Activated CD8-positive, alpha-beta memory T cell treated with anti-CD3 and anti-CD28 coated beads, Interleukin-2, amount 10 ng/mL, durations not matched to agents 7 days and 5 days (primary cell): ENCODE data around the gene ALKBH3. TPM values are rescaled to one million over a fixed set of nuclear protein-coding genes. Genes with fewer than 3 reads are reported as not detected.

Experiments used
- ATAC-seq: fragments of 150-1000 bp; cut with Tn5 transposase; one replicate; pipeline ENCODE4 v1.10.0; 2021; ENCODE audit warnings: moderate library complexity
- CTCF ChIA-PET: fragments of 350-600 bp; sonication (Branson Sonifier 250); formaldehyde crosslinking; loops from one replicate; lab custom pipeline; 2021; ENCODE audit warnings: antibody characterized with exemption; lab: Charles Lee
- DNase-seq: peaks from one replicate; pipeline ENCODE4 v3.0.0-alpha.2; 2020
- H3K27ac Mint-ChIP-seq: one replicate; pipeline ENCODE4 v1.8.0; 2021; ENCODE audit warnings: mild to moderate bottlenecking, mixed read lengths
- H3K27me3 Mint-ChIP-seq: one replicate; pipeline ENCODE4 v1.8.0; 2021; ENCODE audit warnings: mixed read lengths
- H3K36me3 Mint-ChIP-seq: one replicate; pipeline ENCODE4 v1.8.0; 2021; ENCODE audit warnings: mild to moderate bottlenecking, mixed read lengths
- H3K4me1 Mint-ChIP-seq: one replicate; pipeline ENCODE4 v1.8.0; 2021; ENCODE audit warnings: mixed read lengths
- H3K4me3 Mint-ChIP-seq: one replicate; pipeline ENCODE4 v1.8.0; 2021; ENCODE audit warnings: mild to moderate bottlenecking, moderate library complexity, mixed read lengths
- H3K9me3 Mint-ChIP-seq: one replicate; pipeline ENCODE4 v1.8.0; 2022; ENCODE audit warnings: low read depth, mixed read lengths
- total RNA-seq, 2 experiments: library from RNA; stranded (reverse); gene quantifications; one replicate each; pipeline ENCODE4 v1.2.3, GENCODE V29; 2021

Gene ALKBH3
- total RNA-seq, 2 experiments from 2014 or later = 32.5 to 35.4 TPM

DNA sequence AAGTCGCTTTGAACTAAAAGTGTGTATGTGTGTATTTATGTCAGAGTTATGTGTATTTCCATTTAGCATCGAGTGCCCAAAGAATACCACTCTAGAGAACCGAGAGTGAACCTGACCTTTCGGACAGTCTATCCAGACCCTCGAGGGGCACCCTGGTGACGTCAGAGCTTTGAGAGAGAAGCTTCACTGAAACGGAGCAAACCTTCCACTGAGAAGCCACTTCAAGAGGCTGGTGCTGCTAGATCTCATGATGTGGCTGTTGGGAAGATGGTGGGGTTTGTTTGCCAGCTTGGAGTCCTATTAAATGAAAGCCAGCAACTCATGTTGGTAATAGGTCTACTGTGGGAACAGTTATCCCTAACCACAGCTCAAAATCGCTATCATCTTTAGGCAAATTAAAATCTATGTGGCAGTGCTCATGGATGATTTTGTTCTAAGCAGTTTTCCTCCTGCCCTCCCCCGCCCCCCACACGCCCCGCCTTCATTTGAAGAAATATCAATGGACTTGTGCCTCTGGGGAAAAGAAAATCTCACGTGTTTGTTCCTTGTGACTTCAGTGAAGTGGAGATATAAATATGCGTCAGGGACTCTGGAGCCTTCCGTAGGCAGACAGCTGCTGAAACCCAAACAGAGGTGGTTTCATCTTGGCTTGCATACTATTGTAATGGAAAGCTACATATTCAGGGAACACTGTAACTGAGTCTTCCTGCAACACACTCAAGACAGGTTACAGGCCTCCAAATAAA, 39.4 kb downstream of the ALKBH3 start:
- ATAC-seq = no peak
- Mint-ChIP-seq H3K4me1 (peaks cover 10% of the 10 kb centered on the region), H3K27me3 (no peaks in the 10 kb centered on the region), H3K27ac (no peak overlapping the region), H3K36me3 (peaks cover 14% of the 10 kb centered on the region), H3K9me3 (no peaks in the 10 kb centered on the region), H3K4me3 (no peak overlapping the region)
- no peak for DNase-seq
- CTCF ChIA-PET = interaction anchor here (1.5 to 1.6 kb wide), 2 partner anchors 11 to 30 kb away, joined by 3 to 4 read pairs; no protein-coding TSS in a partner anchor

- CTCF ChIA-PET = interaction anchor here (1.6 to 2.8 kb wide), 2 partner anchors 12 to 22 kb away, joined by 3 to 7 read pairs; partner anchors contain the start of gene C11orf96
- H3K27me3 Mint-ChIP-seq = no peaks in the 10 kb centered on the region
- ATAC-seq (peak; percentile 65), DNase-seq (no peak)
- H3K27ac Mint-ChIP-seq = peak overlapping the region; percentile 23
- H3K4me1 Mint-ChIP-seq = peaks cover 10% of the 10 kb centered on the region
- H3K36me3 Mint-ChIP-seq = peaks cover 14% of the 10 kb centered on the region
- H3K9me3 Mint-ChIP-seq = no peaks in the 10 kb centered on the region
- H3K4me3 Mint-ChIP-seq = no peak overlapping the region
Observed at GRCh38 chr11:43920598-43921419, 40.2 kb downstream of the ALKBH3 start.

- Mint-ChIP-seq H3K27ac (no peak overlapping the region), H3K4me3 (no peak overlapping the region), H3K27me3 (no peaks in the 10 kb centered on the region), H3K4me1 (peaks cover 10% of the 10 kb centered on the region), H3K9me3 (no peaks in the 10 kb centered on the region), H3K36me3 (peaks cover 14% of the 10 kb centered on the region)
- CTCF ChIA-PET = interaction anchor here (0.7 to 2.8 kb wide), 2 partner anchors 21 to 32 kb away, joined by 3 to 7 read pairs; partner anchors contain the start of gene C11orf96
- no peak for ATAC-seq
- DNase-seq = no peak
Observed at GRCh38 chr11:43921561-43922294, 41.1 kb downstream of the ALKBH3 start.

DNA sequence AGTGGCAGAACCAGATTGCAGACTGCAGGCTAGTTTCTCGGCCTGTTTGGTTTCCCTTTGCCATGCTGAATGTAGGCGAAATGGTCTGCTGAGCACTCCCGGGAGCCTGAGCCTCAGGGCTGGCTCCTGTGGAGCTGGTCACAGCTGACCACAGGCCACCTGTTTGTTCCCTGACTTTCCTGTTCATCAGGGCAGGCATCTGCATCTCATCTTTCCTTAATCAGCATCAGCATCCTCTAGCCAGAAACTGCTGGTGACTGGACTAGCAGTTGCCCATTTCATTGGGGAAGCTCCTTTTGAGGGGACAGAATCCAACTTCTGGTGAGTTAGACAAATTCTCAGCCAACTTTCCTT, 41.6 kb downstream of the ALKBH3 start:
- Mint-ChIP-seq H3K4me1 (peaks cover 10% of the 10 kb centered on the region), H3K27me3 (no peaks in the 10 kb centered on the region), H3K27ac (no peak overlapping the region), H3K4me3 (no peak overlapping the region), H3K9me3 (no peaks in the 10 kb centered on the region), H3K36me3 (peaks cover 14% of the 10 kb centered on the region)
- CTCF ChIA-PET = interaction anchor here (0.7 to 2.8 kb wide), 2 partner anchors 21 to 33 kb away, joined by 3 to 7 read pairs; partner anchors contain the start of gene C11orf96
- ATAC-seq (no peak), DNase-seq (no peak)

- Mint-ChIP-seq H3K4me3 (no peak overlapping the region), H3K4me1 (peaks cover 10% of the 10 kb centered on the region), H3K27me3 (no peaks in the 10 kb centered on the region), H3K9me3 (no peaks in the 10 kb centered on the region), H3K27ac (no peak overlapping the region), H3K36me3 (peaks cover 14% of the 10 kb centered on the region)
- ATAC-seq (no peak), DNase-seq (no peak)
- CTCF ChIA-PET = interaction anchor here (2.8 kb wide), 1 partner anchor 20 kb away, joined by 7 read pairs; the partner anchor contains the start of gene C11orf96
Observed at GRCh38 chr11:43922744-43923405, 42.2 kb downstream of the ALKBH3 start.

GRCh38 chr11:43923406-43924111, 42.9 kb downstream of the ALKBH3 start:
- Mint-ChIP-seq H3K27ac (no peak overlapping the region), H3K36me3 (peaks cover 13% of the 10 kb centered on the region), H3K9me3 (no peaks in the 10 kb centered on the region), H3K4me1 (peaks cover 10% of the 10 kb centered on the region), H3K27me3 (no peaks in the 10 kb centered on the region), H3K4me3 (no peak overlapping the region)
- DNase-seq (no peak), ATAC-seq (no peak)
- CTCF ChIA-PET = interaction anchor here (2.8 kb wide), 1 partner anchor 20 kb away, joined by 7 read pairs; the partner anchor contains the start of gene C11orf96

DNA sequence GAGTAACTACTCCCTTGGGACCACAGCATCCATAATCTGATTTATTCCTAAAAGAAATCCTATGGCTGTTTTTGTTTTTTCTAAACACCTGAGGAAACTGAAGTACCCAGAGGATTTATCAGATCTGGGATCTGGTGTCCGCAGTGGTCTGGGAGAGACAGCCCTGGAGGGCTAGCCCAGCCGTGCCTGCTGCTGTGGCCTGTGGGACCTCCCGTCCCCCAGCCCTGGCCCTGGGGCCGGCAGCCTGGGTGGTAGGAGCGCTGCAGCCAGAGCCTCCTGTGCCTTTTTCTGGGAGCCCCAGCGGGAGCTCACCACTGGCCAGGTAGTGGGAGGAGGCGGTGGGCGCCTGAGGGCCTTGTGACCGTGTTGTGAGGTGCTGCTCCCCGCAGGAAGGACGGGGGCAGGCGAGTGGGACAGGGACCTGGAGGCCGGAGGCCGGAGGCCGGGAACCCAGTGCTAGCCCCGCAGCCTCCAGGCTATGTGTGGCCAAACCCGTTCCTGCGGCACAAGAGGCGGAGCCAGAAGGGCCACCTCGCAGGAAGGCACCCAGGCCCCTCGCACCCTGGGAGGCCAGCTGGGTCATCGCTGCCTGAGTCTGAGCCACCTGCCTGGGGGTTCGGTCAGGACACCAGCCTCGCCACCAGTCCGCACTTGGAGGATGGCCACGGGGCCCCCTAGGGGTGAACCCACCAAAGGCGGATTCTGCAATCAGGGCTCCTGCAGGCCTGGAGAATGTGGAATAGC, 43.7 kb downstream of the ALKBH3 start:
- ATAC-seq = no peak
- Mint-ChIP-seq H3K4me1 (peaks cover 10% of the 10 kb centered on the region), H3K36me3 (peaks cover 9% of the 10 kb centered on the region), H3K9me3 (no peaks in the 10 kb centered on the region), H3K27me3 (no peaks in the 10 kb centered on the region), H3K4me3 (no peak overlapping the region), H3K27ac (no peak overlapping the region)
- CTCF ChIA-PET = interaction anchor here (2.8 kb wide), 1 partner anchor 19 kb away, joined by 7 read pairs; the partner anchor contains the start of gene C11orf96
- DNase-seq = no peak

DNA sequence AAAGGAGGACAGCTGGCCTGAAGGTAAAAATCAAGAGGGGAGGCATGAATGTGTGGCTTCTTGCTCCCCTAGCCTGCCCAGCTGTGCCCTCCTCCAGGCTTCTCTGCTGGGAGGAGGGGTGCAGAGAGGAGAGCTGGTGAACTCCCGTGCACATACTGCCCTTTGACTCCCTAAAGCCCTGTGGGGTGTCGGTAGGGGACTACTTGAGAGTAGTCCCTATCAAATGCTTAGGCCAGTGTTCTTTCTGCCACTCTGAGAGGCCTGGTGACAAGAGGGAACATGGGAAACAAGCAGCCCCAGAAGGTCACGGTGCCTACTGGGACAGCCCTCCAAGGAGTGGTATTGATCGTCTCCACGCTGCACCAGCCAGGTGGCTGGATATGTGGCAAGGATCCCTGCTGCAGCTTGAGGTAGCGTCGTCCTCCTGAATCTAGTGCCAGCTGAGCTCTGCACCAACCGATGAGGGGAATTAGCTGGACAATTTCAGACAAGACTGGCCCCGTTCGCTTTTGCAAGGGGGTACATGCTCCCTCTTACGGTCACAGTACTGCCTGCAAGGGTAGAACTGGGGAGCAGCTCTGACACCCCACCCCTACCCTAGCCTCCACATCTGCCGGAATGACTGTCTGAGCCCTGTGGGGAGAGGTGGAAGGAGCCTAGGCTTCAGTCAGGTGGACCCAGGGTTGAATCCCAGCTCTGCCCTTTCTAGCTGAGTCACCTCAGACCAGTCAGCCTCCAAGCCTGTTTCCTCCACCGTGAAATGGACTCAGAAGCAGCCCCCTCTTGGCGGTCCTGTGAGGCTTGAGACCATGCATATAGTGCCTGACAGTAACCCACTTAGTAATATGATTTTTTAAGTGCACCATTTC, 44.7 kb downstream of the ALKBH3 start:
- CTCF ChIA-PET = no interaction called here
- no peak overlapping the region for H3K27ac Mint-ChIP-seq
- H3K4me1 Mint-ChIP-seq = peaks cover 9% of the 10 kb centered on the region
- peaks cover 2% of the 10 kb centered on the region for H3K36me3 Mint-ChIP-seq
- no peaks in the 10 kb centered on the region for H3K9me3 Mint-ChIP-seq
- no peak for ATAC-seq
- no peak overlapping the region for H3K4me3 Mint-ChIP-seq
- H3K27me3 Mint-ChIP-seq = no peaks in the 10 kb centered on the region
- DNase-seq = no peak

GRCh38 chr11:43925932-43926505, 45.4 kb downstream of the ALKBH3 start:
- Mint-ChIP-seq H3K4me1 (peaks cover 8% of the 10 kb centered on the region), H3K4me3 (no peak overlapping the region), H3K27me3 (no peaks in the 10 kb centered on the region), H3K27ac (no peak overlapping the region), H3K9me3 (no peaks in the 10 kb centered on the region), H3K36me3 (no peaks in the 10 kb centered on the region)
- ATAC-seq (no peak), DNase-seq (no peak)
- CTCF ChIA-PET = no interaction called here

DNA sequence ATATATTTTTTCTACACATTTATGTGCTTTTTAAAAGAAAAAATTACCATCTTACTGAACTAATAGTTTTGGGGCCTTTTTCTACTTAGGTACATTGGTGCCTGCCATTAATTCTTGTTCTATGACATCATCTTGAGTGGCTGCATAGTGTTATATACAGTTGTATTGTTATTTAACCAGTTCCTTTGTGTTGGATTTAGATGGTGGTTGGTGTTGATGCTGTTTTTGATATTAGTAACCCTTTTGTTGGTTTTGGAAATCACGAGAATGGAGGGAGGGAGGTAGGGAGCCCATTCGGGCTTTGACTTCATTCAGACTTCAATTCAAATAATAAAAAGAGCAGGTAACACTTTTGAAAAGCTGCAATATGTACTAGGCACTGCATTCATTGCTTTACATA, 46.4 kb downstream of the ALKBH3 start:
- Mint-ChIP-seq H3K27me3 (no peaks in the 10 kb centered on the region), H3K36me3 (no peaks in the 10 kb centered on the region), H3K27ac (no peak overlapping the region), H3K4me3 (no peak overlapping the region), H3K4me1 (peaks cover 6% of the 10 kb centered on the region), H3K9me3 (no peaks in the 10 kb centered on the region)
- no peak for DNase-seq
- CTCF ChIA-PET = no interaction called here
- no peak for ATAC-seq
